ENCODE data around the gene PIGBOS1. TPM values are rescaled to one million over a fixed set of nuclear protein-coding genes. Genes with fewer than 3 reads are reported as not detected.
A peak's percentile ranks its signal among the peaks of the same experiment; 100 is the strongest.

The PIGBOS1 gene
- total and polyA plus RNA-seq, 9 of the 15 experiments (the other 6 are each of a cell fraction or from before 2014, with no cell fraction given), result 25.2 to 76.2 (median 46.0) TPM

DNA sequence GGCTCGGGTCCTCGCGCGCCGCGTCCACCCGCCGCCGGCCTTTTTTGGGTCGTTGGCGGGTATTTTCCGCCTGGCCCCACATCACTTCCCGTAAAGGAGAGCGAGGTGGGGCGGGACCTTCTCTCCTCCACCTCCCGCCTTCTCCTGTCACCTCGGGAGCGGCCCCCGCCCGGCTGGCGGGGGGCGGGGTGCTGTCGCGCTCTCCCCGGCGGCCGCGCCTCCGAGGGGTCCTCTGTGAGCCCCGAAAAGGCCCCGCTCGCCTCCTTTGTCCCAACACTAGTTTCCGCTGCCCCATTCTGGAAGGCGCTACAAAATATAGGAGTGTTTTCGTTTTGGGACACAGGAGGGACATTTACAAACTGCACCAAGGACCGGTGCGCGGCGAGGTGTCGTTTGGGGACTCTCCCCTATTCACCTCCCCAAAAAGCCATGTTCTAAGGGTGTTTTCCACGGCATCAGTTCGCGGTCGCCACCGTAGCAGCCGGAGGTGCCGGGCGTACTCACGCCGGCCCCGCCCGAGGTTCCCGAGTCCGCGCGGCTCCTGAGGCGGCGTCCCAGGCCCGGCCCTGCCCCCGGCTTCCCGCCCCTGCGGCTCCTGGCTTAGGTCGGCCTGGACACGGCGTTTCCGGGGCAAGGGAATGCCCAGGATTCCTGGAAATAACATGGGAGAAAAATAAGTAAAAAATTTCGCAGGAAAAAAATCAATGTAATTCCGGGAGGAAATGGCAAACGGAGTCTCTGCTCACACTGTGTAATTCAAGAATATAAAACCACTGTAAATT, 29.0 kb downstream of the PIGBOS1 start, which contains the start of gene RAB27A (continued):
- TF ChIP-seq, protein P1, sequence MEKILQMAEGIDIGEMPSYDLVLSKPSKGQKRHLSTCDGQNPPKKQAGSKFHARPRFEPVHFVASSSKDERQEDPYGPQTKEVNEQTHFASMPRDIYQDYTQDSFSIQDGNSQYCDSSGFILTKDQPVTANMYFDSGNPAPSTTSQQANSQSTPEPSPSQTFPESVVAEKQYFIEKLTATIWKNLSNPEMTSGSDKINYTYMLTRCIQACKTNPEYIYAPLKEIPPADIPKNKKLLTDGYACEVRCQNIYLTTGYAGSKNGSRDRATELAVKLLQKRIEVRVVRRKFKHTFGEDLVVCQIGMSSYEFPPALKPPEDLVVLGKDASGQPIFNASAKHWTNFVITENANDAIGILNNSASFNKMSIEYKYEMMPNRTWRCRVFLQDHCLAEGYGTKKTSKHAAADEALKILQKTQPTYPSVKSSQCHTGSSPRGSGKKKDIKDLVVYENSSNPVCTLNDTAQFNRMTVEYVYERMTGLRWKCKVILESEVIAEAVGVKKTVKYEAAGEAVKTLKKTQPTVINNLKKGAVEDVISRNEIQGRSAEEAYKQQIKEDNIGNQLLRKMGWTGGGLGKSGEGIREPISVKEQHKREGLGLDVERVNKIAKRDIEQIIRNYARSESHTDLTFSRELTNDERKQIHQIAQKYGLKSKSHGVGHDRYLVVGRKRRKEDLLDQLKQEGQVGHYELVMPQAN (IDR thresholded peaks at IDR 0.05; ENCODE audit: borderline replicate concordance), result peak; percentile 56; the same call in 1 of the 2 replicates
- TF ChIP-seq, protein P2, sequence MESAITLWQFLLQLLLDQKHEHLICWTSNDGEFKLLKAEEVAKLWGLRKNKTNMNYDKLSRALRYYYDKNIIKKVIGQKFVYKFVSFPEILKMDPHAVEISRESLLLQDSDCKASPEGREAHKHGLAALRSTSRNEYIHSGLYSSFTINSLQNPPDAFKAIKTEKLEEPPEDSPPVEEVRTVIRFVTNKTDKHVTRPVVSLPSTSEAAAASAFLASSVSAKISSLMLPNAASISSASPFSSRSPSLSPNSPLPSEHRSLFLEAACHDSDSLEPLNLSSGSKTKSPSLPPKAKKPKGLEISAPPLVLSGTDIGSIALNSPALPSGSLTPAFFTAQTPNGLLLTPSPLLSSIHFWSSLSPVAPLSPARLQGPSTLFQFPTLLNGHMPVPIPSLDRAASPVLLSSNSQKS (CRISPR knock-in tag; IDR thresholded peaks at IDR 0.05), result no peak
- TF ChIP-seq, protein P3, sequence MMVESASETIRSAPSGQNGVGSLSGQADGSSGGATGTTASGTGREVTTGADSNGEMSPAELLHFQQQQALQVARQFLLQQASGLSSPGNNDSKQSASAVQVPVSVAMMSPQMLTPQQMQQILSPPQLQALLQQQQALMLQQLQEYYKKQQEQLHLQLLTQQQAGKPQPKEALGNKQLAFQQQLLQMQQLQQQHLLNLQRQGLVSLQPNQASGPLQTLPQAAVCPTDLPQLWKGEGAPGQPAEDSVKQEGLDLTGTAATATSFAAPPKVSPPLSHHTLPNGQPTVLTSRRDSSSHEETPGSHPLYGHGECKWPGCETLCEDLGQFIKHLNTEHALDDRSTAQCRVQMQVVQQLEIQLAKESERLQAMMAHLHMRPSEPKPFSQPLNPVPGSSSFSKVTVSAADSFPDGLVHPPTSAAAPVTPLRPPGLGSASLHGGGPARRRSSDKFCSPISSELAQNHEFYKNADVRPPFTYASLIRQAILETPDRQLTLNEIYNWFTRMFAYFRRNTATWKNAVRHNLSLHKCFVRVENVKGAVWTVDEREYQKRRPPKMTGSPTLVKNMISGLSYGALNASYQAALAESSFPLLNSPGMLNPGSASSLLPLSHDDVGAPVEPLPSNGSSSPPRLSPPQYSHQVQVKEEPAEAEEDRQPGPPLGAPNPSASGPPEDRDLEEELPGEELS (CRISPR knock-in tag; IDR thresholded peaks at IDR 0.05; ENCODE audit: borderline replicate concordance), result no peak
- 0 out of 2 replicates have a peak, but pooled peaks have one; percentile 14 for TF ChIP-seq SUPT5H (IDR thresholded peaks at IDR 0.05)
- TF ChIP-seq MIER1 (IDR thresholded peaks at IDR 0.05; ENCODE audit: low read depth), result no peak
- TF ChIP-seq, protein P4, sequence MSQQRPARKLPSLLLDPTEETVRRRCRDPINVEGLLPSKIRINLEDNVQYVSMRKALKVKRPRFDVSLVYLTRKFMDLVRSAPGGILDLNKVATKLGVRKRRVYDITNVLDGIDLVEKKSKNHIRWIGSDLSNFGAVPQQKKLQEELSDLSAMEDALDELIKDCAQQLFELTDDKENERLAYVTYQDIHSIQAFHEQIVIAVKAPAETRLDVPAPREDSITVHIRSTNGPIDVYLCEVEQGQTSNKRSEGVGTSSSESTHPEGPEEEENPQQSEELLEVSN (IDR thresholded peaks at IDR 0.05; ENCODE audit: borderline replicate concordance in 1 of 2, extremely low read depth in 1 of 2, insufficient read depth in 1 of 2, insufficient read length in 1 of 2, low read depth in 1 of 2, low read length in 1 of 2, poor library complexity in 1 of 2, severe bottlenecking in 1 of 2), result peak; percentile 66 to 88
- TF ChIP-seq, protein P5, sequence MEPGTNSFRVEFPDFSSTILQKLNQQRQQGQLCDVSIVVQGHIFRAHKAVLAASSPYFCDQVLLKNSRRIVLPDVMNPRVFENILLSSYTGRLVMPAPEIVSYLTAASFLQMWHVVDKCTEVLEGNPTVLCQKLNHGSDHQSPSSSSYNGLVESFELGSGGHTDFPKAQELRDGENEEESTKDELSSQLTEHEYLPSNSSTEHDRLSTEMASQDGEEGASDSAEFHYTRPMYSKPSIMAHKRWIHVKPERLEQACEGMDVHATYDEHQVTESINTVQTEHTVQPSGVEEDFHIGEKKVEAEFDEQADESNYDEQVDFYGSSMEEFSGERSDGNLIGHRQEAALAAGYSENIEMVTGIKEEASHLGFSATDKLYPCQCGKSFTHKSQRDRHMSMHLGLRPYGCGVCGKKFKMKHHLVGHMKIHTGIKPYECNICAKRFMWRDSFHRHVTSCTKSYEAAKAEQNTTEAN (CRISPR knock-in tag; IDR thresholded peaks at IDR 0.05), result no peak
- TF ChIP-seq RB1 (IDR thresholded peaks at IDR 0.05; ENCODE audit: low read depth), result peak; percentile 79
- TF ChIP-seq, protein P6, sequence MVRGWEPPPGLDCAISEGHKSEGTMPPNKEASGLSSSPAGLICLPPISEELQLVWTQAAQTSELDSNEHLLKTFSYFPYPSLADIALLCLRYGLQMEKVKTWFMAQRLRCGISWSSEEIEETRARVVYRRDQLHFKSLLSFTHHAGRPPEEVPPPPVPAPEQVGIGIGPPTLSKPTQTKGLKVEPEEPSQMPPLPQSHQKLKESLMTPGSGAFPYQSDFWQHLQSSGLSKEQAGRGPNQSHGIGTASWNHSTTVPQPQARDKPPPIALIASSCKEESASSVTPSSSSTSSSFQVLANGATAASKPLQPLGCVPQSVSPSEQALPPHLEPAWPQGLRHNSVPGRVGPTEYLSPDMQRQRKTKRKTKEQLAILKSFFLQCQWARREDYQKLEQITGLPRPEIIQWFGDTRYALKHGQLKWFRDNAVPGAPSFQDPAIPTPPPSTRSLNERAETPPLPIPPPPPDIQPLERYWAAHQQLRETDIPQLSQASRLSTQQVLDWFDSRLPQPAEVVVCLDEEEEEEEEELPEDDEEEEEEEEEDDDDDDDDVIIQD (CRISPR knock-in tag; IDR thresholded peaks at IDR 0.05), result no peak
- TF ChIP-seq, protein P7, sequence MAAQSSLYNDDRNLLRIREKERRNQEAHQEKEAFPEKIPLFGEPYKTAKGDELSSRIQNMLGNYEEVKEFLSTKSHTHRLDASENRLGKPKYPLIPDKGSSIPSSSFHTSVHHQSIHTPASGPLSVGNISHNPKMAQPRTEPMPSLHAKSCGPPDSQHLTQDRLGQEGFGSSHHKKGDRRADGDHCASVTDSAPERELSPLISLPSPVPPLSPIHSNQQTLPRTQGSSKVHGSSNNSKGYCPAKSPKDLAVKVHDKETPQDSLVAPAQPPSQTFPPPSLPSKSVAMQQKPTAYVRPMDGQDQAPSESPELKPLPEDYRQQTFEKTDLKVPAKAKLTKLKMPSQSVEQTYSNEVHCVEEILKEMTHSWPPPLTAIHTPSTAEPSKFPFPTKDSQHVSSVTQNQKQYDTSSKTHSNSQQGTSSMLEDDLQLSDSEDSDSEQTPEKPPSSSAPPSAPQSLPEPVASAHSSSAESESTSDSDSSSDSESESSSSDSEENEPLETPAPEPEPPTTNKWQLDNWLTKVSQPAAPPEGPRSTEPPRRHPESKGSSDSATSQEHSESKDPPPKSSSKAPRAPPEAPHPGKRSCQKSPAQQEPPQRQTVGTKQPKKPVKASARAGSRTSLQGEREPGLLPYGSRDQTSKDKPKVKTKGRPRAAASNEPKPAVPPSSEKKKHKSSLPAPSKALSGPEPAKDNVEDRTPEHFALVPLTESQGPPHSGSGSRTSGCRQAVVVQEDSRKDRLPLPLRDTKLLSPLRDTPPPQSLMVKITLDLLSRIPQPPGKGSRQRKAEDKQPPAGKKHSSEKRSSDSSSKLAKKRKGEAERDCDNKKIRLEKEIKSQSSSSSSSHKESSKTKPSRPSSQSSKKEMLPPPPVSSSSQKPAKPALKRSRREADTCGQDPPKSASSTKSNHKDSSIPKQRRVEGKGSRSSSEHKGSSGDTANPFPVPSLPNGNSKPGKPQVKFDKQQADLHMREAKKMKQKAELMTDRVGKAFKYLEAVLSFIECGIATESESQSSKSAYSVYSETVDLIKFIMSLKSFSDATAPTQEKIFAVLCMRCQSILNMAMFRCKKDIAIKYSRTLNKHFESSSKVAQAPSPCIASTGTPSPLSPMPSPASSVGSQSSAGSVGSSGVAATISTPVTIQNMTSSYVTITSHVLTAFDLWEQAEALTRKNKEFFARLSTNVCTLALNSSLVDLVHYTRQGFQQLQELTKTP (IDR thresholded peaks at IDR 0.05; ENCODE audit: low read depth in 1 of 2, partially characterized antibody in 2 of 2), result peak in 1 of 2 experiments; percentile 62
- TF ChIP-seq ILK (tag; IDR thresholded peaks at IDR 0.05; ENCODE audit: borderline replicate concordance, low read depth), result no peak
